Suppressor macrophage (primary cell): ENCODE measurements around the gene ZNF454.

Source experiments
- DNase-seq, 4 experiments: peaks; one replicate each; pipeline ENCODE4 v3.0.0-alpha.2; 2020 to 2022

ZNF454 gene

GRCh38 chr5:178993236-178993765, 52.3 kb downstream of the ZNF454 start:
- no peak for DNase-seq

GRCh38 chr5:178993955-178994579, 53.1 kb downstream of the ZNF454 start:
- DNase-seq, result no peak

GRCh38 chr5:178994580-178995340, 53.8 kb downstream of the ZNF454 start, which contains the start of gene GRM6:
GRM6 (minus strand) TSS chr5:178995320; CDS start chr5:178994944, 376 bp downstream.
- DNase-seq, result no peak

- DNase-seq, result no peak
Observed at GRCh38 chr5:178995341-178995690, 54.3 kb downstream of the ZNF454 start.

- no peak for DNase-seq
Observed at GRCh38 chr5:178996156-178996555, 55.2 kb downstream of the ZNF454 start.

- DNase-seq, result no peak
Observed at GRCh38 chr5:178997191-178997590, 56.2 kb downstream of the ZNF454 start.

GRCh38 chr5:178998441-178998840, 57.4 kb downstream of the ZNF454 start:
- DNase-seq, result no peak

GRCh38 chr5:179006564-179006963, 65.6 kb downstream of the ZNF454 start:
- no peak for DNase-seq

- no peak for DNase-seq
Observed at GRCh38 chr5:179008667-179009066, 67.7 kb downstream of the ZNF454 start.
